Stimulated activated CD8-positive, alpha-beta memory T cell treated with anti-CD3 and anti-CD28 coated beads, Interleukin-2, amount 100 ng/mL, for 1 hour (primary cell): ENCODE results near the gene ERLEC1.
"Not testable (repeated sequence)": the region's sequence is repeated elsewhere in the genome, so short reads cannot be mapped to it uniquely, and the experiment has no call there.

Source experiments
- DNase-seq, 2 donors: peaks; one replicate each; pipeline ENCODE4 v3.0.0-alpha.2; 2020; ENCODE audit warnings: low read depth in 2 of 2

Gene ERLEC1, protein sequence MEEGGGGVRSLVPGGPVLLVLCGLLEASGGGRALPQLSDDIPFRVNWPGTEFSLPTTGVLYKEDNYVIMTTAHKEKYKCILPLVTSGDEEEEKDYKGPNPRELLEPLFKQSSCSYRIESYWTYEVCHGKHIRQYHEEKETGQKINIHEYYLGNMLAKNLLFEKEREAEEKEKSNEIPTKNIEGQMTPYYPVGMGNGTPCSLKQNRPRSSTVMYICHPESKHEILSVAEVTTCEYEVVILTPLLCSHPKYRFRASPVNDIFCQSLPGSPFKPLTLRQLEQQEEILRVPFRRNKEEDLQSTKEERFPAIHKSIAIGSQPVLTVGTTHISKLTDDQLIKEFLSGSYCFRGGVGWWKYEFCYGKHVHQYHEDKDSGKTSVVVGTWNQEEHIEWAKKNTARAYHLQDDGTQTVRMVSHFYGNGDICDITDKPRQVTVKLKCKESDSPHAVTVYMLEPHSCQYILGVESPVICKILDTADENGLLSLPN

DNA sequence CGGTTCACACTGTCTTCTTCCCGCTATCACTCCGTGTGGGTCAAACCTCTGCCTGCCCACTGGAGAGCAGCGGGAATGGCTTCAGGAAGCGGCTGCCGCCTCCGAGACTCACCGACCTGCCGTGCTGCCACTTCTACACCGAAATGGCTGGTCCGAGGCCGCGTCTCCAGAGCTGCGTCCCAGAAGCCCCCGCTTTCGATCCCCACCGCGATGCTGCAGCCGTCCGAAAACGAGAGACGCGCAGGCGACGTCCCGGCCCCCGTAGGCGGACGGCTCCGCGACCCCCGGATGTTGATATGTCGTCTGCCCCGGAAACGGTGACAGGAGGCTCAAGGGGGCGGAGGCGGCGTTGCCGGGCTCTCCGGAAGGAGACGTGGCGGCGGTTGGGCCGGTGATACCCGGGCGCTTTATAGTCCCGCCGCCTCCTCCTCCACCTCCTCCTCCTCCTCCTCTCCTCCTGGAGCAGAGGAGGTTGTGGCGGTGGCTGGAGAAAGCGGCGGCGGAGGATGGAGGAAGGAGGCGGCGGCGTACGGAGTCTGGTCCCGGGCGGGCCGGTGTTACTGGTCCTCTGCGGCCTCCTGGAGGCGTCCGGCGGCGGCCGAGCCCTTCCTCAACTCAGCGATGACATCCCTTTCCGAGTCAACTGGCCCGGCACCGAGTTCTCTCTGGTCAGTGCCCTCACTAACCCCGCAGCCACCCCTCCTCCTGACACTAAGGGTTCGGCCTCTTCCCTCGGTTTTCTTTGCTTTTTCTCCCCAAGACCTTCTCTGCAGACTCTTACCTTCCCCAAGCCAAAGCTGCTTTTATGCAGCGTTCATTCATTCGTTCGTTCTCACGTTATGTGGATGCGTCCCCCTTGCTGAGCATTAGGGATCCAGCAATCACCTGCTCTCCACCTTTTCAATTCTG is at the start of gene ERLEC1, which contains the start of gene ASB3:
ERLEC1 (plus strand) TSS at position 340 of the 909 bp plus-strand sequence; CDS start at position 507, 167 bp downstream.
ASB3 (minus strand) TSS at position 249 of the 909 bp plus-strand sequence. CDS start 21,381 bp downstream, outside the sequence.
- peak; percentile 78 for DNase-seq

- DNase-seq: no peak
Measured at GRCh38 chr2:53737091-53737490, 49.8 kb upstream of the ERLEC1 start.

GRCh38 chr2:53739032-53739431 is 47.8 kb upstream of the ERLEC1 start:
- no peak for DNase-seq

DNA sequence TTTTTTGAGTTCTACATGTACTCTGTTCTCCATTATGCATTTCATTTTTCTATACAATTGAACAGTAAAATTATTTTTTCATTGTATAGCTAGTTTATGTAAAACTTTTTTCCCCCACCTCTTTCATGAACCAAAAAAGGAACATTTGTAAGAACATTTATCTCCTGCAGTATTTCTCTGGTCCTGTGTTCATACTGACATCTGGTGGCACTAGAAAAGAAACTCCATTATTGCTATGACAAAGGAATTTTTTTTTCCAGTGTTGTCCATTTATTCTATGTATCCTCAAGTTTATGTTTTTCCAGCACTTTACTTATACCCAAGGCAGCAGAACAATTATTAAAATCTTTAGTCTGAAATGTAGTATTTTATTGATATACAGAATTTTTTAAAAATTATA is 46.7 kb upstream of the ERLEC1 start:
- no peak for DNase-seq

DNA sequence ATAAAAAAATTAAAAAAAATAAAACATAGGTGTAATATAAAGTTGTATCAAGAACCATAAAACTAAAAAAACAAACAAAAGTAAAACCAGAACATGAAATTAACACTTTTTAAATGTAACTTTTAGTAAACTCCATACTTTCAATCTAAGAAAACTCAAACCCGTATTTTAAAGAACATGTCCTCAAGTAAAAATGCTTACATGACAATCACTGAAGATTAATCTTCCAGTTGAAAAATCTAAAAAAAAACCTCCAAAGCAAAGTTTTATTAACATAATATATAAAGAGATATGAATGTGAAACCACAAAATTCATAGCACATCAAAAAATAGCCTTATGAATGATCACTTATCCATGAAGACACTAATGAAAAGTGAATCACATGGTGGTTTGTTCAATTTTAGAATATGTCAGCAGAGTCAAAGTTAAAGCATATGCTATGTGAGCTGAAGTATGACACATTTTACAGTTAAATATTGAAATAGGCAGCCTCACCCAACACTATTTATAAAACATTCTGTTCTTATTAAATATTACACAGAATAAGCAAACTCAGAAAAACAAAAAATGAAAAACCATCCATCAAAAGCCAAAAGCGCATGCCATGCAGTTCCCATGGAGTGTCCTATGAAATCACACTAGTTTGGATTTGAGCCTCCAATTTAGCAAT is 42.3 kb upstream of the ERLEC1 start:
- no peak for DNase-seq

DNA sequence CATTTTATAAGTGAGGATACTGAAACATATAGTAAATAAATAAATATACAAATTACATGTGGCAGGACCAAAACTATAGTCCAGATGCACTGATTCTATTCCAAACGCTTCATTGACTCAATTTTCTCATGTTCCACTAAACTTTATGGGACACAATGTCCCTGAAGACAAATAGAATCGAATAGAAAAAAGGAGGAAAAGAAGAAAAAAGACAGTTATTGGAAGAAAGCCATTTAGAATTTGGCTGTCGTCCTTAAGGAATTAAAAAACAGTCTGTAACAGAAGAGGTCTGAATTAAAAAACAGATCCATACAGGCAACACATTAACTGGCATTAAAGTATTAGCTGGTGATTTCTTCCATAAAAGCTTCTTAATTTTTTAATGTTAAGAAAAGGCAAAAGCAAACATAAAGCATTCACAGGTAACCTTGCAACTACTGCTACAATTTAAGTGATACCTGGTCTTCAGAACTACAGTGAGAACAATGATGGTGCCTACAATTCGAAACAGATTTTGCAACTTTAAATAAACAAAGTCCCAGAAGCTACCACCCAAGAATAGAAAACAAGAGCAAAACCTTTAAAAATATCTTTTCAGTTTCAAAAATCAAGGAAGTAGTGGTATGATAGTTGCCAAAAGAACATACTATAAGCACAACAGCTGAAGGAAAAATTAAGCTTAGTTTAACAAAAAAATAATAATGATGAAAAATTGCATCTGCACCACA is 36.6 kb upstream of the ERLEC1 start:
- no peak for DNase-seq

- DNase-seq: no peak
Measured at GRCh38 chr2:53751728-53752127, 35.1 kb upstream of the ERLEC1 start.

DNA sequence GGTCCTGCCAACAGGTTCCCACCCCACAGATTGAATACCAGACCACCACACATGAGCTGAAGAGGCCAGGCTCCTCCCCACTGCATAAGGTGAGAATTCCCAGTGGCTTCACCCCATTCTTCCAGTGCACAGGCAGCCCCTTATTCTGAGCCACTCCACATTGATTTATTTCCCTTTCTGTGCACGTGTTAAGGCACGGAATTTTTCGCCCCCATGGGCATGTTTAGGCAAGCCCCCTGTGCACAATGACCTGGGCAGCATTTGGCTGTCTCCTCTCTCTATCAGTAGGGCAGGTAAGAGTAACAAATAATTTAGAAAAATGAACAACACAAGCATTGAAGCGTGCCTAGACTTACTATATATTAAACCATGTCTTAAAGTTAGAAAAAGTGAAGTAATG is 34.5 kb upstream of the ERLEC1 start:
- no peak for DNase-seq

GRCh38 chr2:53753041-53753440 is 33.8 kb upstream of the ERLEC1 start:
- no peak for DNase-seq

- no peak for DNase-seq
Measured at GRCh38 chr2:53755121-53755520, 31.7 kb upstream of the ERLEC1 start.

DNA sequence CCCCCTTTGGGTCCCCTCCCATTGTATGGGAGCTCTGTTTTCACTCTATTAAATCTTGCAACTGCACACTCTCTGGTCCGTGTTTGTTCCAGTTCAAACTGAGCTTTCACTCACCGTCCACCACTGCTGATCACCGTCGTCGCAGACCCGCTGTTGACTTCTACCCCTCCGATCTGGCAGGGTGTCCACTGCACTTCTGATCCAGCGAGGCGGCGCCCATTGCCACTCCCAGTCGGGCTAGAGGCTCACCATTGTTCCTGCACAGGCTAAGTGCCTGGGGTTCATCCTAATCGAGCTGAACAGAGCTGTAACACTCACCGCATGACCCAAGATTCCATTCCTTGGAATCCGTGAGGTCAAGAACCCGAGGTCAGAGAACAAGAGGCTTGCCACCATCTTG is 30.2 kb upstream of the ERLEC1 start:
- no peak for DNase-seq

GRCh38 chr2:53757206-53757605 is 29.6 kb upstream of the ERLEC1 start:
- not testable (repeated sequence) for DNase-seq

GRCh38 chr2:53765767-53766166 is 21.1 kb upstream of the ERLEC1 start:
- DNase-seq: no peak

- DNase-seq: peak; percentile 62 to 72
Measured at GRCh38 chr2:53767405-53768241, 19.2 kb upstream of the ERLEC1 start, which contains the start of gene CHAC2. CHAC2 (plus strand) TSS chr2:53767804; CDS start chr2:53767887, 83 bp downstream.

GRCh38 chr2:53768242-53768542 is 18.7 kb upstream of the ERLEC1 start:
- DNase-seq: no peak

DNA sequence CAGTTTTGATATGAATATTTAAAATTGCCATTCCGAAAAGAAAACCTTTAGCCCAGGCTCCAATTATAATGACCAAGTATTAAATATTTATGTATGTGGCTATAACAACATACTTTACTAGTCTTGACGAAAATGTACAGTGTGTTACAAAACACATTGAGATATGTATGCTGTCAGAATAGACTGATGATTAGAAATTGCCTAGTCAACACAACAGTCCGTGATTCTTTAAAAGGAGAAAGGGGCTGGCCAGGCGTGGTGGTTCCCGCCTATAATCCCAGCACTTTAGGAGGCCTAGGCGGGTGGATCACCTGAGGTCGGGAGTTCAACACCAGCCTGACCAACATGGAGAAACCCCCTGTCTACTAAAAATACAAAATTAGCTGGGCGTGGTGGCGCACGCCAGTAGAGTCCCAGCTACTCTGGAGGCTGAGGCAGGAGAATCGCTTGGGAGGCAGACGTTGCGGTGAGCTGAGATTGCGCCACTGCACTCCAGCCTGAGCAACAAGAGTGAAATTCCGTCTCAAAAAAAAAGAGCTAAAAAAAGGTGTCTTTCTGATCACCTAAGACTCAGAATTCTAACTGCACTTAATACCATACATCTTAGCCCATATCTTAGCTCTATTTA is 17.4 kb upstream of the ERLEC1 start:
- no peak for DNase-seq

- DNase-seq: no peak
Measured at GRCh38 chr2:53770264-53770663, 16.6 kb upstream of the ERLEC1 start.

GRCh38 chr2:53777134-53777533 is 9.7 kb upstream of the ERLEC1 start:
- DNase-seq: no peak

GRCh38 chr2:53778536-53779162 is 8.2 kb upstream of the ERLEC1 start:
- DNase-seq: no peak
